Measurements from ENCODE around the gene RHOB.

Gene RHOB

DNA sequence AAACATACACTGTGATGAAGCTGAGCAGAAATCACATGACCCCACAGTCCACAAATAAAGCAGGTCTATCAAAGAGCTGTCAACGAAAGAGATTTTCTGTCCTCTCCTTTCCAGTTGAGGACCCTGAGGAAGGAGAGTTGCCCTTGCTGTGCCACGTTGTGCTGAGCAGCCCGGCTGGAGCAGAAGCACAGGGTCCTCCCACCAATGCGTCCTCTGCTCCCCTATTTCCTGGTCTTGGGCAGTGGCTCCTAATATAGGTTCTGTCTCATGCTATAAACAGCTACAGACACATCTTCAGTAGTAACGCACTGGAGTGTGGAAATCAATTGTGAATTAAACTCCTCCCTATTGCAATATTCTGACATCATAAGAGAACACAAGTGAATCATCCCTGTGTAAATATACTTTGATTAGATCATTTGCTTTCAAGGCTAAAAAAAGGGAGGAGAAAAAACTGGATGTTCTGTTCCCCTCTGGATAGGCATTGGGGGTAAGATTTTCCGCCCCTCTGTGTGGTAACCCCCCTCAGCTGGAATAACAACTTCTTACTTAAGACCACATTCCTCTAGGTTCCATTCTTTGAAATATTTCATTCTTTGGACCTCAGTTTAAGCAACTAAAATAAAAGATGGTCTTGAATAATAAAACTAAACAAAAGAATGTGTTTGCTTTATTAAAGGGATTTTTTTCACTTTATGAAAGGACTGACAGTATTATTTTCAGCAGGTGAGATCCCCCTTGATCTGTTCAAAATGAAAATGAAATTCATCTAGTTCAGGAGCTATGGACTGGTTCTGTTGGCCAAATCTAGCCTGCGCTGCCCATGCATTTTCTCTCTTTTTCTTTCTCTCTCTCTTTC is 8.3 kb upstream of the RHOB start:
- peak in 1 of 2 experiments; percentile 52 for DNase-seq

GRCh38 chr2:20439193-20439475 is 7.7 kb upstream of the RHOB start:
- no peak for DNase-seq

DNA sequence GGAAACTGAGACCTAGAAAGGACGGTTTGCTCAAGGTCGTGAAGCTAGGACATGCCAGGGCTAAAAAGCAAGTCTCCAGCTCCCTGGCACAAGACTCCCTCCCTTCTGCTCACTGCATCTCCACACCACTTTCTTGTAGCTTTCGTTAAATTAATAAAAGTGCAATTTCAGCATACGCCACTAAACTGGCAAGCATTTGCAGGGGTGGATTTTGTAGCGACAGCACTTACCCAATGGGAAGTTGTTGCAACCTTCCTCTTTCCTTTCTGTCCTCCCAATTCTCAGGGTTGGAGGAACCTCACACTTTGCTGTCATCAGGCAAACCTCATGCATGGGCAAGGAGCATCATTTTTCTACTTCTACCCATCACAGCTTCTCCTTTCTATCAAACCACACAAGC is 7.4 kb upstream of the RHOB start:
- no peak for DNase-seq

- no peak for DNase-seq
Measured at GRCh38 chr2:20440001-20440560, 6.8 kb upstream of the RHOB start.

- peak; percentile 47 to 57 for DNase-seq
Measured at GRCh38 chr2:20443276-20443920, 3.5 kb upstream of the RHOB start.

DNA sequence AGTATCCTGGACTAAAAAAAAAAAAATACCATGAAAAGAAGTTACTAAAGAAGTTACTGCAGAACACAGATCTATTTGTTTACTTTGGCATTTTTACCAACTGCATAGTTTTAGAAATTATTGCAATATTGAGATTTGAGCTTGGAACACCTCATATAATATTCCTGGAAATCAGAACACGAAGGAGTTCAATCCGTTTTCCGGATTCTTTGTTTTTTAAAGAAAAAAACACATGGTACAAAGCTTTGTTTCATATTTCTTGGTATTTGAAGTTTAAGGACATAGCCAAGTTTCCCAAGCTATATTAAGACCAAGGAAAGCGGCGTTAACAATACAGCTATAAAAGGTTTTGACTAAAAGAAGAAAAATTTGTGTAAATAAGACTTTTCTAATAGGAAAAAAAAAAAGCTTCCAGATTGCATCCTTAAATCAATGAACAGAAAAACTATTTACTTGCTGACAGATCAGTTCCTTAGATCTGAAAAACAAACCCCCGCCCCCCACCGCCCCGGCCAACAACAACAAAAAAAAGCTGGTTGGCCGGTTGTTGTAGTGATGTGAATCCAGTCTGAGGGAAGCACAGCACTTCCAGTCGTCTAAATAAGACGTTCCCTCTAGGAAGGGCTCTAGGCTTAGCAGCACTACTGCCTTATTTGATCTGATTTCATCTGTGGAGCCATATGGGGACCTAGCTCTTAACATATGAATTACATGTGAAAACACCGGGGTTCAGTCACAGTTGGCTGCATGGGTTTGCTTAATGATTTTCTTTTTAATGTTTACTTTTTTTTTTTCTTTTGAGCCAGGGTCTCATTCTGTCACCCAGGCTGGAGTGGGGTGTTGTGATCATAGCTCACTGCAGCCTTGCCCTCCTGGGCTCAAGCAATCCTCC is 2.5 kb upstream of the RHOB start:
- no peak for DNase-seq

GRCh38 chr2:20444993-20445910 is 1.6 kb upstream of the RHOB start:
- no peak for DNase-seq

DNA sequence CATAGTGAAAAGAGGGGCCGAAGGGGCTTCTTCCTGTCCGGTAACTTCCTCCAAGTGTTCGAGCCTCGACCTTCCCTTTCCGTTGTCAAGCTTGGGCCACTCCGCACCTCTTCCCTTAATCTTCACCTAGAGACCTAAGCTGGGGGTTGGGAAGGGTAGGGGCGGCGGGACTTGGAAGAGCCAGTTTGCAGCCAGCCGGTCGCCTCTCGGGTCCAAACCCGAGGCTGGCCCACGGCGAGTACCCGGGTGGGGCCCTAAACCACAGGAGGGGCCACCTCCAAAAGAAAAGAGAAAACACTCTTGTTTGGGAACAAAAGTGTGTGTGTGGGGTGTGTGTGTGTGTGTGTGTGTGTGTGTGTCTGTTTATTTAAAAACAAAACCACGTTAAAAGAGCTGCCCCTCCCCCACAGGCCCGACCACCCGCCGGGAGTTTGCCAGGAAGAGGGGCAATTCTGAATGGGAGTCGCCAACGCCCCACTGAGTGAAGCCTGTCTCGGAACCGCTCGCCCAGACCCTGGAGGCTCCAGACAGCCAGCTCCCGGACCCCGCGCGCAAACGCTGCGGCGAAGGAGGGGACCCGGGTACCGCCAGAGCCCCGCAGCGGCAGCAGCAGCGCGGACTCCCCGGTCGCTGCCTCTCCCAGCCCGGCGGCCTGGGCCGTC is 488 bp upstream of the RHOB start:
- DNase-seq, result no peak

DNA sequence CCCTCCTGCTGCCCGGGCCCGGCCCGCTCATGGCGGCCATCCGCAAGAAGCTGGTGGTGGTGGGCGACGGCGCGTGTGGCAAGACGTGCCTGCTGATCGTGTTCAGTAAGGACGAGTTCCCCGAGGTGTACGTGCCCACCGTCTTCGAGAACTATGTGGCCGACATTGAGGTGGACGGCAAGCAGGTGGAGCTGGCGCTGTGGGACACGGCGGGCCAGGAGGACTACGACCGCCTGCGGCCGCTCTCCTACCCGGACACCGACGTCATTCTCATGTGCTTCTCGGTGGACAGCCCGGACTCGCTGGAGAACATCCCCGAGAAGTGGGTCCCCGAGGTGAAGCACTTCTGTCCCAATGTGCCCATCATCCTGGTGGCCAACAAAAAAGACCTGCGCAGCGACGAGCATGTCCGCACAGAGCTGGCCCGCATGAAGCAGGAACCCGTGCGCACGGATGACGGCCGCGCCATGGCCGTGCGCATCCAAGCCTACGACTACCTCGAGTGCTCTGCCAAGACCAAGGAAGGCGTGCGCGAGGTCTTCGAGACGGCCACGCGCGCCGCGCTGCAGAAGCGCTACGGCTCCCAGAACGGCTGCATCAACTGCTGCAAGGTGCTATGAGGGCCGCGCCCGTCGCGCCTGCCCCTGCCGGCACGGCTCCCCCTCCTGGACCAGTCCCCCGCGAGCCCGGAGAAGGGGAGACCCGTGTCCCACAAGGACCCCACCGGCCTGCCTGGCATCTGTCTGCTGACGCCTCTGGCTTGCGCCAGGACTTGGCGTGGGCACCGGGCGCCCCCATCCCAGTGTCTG is 767 bp downstream of the RHOB start:
- peak; percentile 39 to 67 for DNase-seq

- no peak for DNase-seq
Measured at GRCh38 chr2:20448246-20448976, 1.5 kb downstream of the RHOB start.

- no peak for DNase-seq
Measured at GRCh38 chr2:20448977-20449306, 2.1 kb downstream of the RHOB start.

GRCh38 chr2:20449501-20450200 is 2.8 kb downstream of the RHOB start:
- DNase-seq, result no peak

- no peak for DNase-seq
Measured at GRCh38 chr2:20450201-20450999, 3.5 kb downstream of the RHOB start.

GRCh38 chr2:20451000-20451290 is 4.1 kb downstream of the RHOB start:
- no peak for DNase-seq

GRCh38 chr2:20451341-20451740 is 4.5 kb downstream of the RHOB start:
- DNase-seq, result no peak

DNA sequence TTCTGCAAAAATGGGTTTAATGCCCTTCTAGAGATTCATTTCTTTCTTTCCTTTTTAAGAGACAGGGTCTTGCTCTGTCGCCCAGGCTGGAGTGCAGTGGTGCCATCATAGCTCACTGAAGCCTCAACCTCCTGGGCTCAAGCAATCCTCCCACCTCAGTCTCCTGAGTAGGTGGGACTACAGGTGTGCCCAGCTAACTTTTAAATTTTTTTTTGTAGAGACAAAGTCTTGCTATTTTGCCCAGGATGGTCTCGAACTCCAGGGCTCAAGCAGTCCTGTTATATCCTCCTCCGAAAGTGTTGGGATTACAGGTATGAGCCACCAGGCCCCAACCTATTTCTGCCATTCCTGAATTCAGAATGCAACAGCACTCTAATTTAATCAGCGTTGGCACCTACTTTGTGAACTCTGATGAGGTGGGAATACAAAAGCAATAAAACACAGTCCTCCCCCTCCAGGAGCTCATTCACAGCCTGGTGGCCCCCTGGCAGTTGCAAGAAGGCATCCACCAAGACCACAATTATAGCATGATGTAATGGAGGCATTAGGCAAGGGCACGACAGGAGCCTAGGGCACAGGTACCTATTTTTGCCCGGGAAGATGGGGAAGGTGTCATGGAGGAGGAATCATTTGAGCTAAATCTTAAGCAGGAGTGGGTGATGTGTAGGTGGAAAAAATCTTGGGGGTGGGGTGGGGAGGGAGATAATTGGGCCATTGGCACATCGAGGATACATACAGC is 5.1 kb downstream of the RHOB start:
- DNase-seq, result no peak

- no peak for DNase-seq
Measured at GRCh38 chr2:20452551-20452950, 5.7 kb downstream of the RHOB start.

- no peak for DNase-seq
Measured at GRCh38 chr2:20453087-20453486, 6.2 kb downstream of the RHOB start.
